ENCODE measurements around the gene GATA2.
A peak's percentile ranks its signal among the peaks of the same experiment; 100 is the strongest.

Gene GATA2

DNA sequence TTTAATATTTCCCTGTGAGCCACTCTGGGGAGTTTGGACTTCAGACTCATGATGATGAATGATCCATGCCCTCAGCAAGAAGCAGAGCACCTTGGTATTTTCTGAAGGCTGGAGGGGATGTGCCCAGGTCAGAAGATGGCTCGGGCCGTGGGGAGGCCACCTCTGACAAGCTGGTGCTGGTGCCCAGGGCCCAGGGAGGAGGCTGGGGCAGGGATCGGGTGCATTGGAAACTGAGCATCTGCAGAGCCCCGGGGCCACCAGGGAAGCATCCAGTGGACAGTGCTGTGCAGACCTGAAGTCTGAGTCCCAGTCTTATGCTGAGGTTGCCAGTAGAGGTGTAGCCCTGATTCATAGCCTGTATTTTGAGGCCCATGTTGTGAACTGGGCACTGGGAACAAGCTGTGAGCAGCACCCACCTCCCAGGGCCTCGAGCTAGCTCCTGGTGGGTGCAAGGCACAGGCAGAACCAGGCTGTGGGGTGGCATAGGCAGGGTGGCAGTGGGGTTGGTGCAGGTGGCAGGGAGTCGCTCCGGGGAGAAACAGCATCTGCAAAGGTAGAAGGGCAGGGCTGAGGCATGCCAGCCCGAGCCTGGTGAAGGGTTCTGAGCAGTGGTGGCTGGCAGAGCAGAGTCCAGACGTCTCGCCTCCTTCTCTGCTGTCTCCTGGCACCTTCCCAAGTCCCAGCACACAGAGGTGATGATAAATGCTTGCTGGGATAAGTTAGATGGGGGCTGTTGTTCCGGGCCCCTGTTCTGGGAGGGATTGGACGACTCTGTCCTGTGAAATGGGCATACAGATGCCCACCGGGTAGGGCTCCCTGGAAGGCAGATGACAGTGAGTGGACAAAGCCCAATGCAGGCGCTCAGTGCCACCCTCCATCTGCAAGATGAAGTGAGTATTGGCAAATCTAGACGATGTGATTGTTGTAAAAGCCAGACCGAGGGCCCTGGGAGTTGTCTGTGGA lies 36.9 kb downstream of the GATA2 start:
- DNase-seq = no peak

DNA sequence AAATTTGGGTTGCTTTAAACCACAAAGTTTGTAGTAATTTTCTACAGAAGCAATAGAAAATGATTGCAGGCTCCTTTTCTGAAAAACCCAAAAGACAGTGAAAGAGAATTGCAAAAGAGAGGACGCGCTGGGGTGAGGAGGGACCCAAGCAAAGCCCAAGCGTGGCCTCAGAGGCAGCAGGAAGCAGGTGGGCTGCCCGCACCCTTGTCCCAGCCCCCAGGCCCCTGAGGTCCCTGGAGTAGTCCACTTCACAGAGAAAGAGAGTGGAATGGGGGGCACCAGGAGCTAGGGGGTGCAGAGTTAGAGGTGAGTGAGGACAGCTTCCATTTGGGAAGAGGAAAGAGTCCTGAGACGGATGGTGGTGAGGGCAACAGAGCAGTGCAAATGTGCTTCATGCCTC lies 37.9 kb downstream of the GATA2 start:
- DNase-seq = no peak

DNA sequence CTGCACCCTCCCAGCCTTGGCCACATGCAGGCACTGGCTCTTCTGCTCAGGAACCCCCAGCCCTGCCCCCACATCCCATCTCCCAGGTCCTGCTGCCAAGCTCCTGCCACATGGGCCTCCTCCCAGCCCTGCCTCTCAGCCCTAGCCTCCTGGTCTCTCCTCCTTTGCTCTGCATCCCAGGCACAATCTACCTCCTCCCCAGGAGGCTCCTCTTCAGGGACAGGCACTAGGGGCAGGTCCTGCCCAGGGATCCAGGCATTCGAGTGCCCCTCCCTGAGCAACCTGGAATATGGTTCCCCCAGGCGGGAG lies 38.7 kb downstream of the GATA2 start:
- no peak for DNase-seq

DNA sequence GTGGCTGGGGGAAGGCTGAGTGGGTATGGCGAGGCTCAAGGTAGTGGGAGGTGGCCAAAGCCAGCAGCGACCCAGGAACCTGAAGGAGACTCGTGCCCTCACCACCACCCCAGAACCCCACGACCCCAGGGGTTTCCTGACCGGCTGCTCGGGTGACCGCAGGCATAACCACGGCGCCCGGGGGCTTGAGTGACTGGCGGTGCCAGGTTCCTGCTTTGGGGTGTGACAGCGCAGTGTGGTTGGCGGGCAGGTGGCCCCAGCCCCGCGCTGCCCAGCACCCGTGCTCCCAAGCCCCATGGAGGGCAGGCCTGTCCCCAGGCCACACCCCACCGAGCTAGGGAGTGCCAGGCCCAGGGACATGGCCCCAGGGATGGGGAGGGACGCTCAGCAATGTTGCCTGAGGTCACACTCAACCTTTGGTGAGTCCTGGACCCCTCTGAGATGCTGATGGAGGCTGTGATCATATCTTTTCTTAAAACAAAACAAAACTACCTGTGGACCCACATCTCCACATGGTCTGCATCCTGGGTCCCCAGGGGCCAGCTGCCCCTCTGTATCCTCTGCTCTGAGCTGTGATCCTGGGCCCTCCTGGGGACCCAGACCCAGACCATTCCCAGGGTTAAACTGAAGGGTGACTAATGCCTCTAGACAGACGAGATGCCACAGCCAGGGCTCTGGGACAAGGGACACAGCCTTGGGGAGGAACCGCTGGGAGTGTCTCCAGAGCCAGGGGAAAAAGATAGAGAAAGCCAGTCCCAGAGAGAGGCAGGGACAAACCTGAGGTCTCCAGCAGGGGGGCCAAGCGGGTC lies 39.3 kb downstream of the GATA2 start:
- no peak for DNase-seq

DNA sequence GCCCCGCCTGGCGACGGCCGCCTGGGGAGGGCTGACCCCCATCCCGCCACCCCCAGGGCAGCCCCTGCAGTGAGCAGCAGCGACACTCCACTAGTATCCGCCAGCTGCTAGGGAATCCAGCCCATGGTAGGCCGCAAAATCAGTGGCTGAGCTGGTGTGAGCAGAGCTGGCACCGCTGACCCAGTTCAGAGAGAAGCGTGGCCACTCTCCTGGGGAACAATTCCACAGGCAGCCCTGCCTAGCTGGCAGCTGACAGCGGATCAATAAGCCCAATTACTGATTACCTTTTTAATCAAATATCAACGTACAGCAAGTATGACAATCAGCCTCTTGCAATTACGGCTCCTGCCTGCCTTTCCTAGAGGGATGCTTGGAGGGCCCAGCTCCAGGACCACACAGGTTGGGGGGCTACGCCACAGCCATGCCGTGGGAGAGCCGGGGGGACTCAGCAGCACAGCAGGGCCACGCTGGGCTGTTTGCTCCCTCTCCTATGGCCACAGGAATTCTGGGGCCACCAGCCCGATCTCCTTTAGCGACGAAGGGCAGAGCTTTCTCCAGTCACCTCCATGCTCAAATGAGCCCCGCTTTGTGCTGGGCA lies 40.2 kb downstream of the GATA2 start:
- peak; percentile 41 for DNase-seq

DNA sequence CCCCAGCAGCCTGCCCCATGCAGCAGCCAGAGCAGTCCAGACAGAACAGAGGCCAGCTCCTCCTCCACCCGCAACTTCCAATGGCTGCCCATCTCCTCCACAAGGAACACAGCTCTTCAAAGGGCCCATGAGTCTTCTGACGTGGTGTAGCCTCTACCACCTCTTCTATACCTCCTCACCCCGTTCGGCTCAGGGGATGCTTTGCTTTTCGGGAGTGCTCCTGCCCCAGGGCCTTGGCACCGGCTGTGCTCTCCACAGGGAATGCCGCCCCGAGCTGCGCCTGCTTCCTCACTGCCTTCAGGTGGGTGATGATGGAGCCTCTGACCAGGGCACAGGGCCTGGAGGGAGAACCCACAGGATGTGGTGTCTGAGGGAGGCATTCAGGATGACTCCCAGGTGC lies 40.9 kb downstream of the GATA2 start:
- no peak for DNase-seq

DNA sequence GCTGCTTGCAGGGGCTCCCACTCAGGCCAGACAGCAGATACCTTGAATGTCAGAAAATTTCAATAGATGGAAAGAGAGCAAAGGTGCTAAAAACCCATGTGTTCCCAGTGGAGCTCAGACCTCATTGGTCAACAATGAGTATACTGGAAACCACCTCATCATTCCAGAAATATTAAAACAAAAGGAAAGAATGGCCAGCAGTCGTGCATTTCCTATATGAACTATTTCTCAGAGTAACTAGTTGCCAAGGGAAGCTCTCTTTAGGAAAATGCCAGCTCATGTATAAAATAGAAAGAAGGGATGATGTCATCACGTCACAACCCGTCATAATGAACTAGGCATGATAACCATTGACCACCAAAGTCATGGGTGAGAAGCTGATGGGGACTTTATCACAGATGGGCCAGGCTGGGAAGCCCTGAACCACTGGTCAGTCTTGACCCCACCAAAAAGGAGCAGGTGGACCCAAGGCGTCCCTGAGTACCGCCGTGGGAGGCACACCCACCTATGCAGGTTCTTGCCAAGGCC lies 43.8 kb downstream of the GATA2 start:
- DNase-seq = no peak

DNA sequence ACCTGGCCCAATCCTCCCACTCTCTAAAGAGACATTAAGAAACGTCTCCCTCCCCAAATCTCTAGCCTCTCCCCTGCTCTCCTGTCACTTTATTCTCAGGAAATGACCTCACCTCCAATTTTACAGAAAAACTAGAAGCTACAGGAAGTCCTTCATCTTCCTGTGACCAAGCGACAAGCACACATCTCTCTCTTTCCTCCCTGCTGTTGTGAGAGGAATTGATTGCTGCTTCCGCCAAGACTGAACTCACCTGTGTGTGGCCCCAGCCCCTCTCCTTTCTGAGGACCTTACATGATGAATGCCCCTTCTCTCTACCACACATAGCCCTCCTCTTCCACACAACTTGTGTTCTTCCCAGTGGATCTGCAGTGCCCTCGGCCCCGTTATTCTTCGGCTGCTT lies 44.5 kb downstream of the GATA2 start:
- no peak for DNase-seq

DNA sequence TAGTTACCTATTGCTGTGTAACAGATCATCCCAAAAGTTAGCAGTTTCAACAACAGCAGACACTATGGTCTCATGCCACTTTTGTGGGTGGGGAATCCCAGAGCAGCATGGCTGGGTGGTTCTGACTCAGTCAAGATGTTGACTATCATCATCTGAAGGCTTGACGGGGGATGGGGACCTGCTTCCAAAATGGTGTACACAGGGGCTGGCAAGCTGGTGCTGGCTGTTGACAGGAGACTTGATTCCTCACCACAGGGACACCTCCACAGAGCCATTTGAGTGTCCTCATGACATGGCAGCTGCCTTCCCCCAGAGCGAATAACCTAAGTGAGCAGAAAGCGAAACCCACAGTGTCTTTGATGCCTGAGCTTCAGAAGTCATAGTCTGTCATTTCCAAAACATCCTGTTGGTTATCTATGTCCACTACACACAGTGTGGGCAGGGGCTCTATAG lies 45.4 kb downstream of the GATA2 start:
- DNase-seq = no peak

DNA sequence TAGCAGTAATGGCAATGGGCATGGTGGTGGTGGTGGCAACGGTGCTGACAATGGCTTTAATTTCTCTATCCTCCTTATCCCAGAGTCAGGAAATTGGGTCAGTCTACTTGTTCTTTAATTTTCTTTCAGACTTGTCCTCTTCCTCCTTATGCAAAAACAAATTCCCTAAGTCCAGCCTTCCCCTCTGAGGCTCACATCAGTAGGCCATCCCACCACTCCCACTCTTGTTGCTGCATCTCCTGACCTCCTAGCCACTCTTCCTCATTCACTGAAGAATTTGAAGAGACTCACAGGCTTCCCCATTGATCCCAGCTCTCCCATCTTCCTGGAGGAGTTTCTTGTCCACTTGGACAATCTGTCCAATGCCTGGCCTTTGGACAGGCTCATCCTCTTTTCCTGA lies 46.2 kb downstream of the GATA2 start:
- DNase-seq = no peak

DNA sequence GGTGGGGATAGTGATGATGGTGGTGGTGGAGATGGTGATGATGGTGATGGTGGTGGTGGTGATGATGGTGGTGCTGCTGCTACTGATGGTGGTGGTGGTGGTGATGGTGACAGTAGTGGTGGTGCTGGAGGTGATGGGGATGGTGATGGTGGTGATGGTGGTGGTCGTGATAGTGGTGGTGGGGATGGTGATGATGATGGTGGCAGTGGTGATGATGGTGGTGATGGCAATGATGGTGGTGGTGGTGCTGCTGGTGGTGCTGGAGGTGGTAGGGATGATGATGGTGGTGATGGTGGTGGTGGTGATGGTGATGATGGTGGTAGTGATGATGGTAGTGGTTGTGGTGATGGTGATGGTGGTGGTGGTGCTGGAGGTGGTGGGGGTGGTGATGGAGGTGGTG lies 47.6 kb downstream of the GATA2 start:
- DNase-seq = no peak

DNA sequence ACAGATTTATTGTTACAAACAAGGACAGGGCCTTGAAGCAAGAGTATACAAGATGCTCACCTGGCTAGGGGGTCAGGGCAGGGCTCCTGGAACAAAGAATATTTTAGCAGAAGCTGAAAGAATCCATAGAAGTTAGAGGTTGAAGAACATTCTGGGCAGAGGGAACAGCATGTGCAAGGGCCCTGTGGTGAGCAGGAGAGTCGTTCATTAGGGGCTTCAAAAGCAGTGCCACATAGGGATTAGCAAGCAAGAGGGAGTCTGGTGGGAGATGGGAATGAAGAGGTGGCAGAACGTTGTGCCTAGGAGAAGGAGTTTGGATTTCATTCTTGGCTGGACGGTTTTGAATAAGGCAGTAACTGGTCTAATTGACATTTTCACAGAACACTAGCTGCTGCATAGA lies 49.2 kb downstream of the GATA2 start:
- no peak for DNase-seq

DNA sequence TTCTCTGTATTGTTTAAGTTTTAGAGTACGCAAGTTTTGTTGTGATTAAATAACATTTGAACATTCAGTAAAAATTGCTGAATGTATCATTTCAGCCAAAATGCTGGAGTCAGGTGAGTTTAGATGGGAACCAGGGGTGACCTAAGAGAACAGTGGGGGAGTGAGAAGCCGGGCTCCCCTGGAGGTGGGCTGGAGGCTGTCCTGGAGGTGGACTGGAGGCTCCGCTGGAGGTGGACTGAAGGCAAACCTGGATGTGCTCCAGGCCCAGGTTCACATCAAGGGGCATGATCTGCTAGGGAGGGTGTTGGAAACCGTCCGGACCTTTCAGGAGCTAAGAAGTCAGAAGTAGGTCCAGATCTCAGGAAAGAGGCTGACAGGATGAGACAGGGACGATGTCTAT lies 50.1 kb downstream of the GATA2 start:
- no peak for DNase-seq

DNA sequence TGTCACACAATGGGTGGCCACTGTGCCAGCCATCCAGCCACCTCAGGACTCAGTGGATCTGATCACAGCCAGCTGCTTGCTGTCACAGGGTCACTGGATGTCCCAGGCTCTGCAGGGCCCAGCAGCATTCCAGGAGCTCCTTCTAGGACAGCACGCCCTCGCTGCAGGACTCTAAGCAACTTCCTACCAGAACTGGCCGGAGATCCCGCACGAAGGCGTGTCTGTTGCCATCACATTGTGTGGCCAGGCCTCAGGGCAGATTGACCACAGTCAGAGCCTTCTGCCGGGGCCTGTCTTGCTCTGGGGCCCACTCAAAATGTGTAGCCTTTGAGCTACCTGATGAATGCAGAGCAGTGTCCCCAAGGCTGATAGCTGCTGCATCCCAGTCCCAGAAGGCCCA lies 50.9 kb downstream of the GATA2 start:
- DNase-seq = no peak

DNA sequence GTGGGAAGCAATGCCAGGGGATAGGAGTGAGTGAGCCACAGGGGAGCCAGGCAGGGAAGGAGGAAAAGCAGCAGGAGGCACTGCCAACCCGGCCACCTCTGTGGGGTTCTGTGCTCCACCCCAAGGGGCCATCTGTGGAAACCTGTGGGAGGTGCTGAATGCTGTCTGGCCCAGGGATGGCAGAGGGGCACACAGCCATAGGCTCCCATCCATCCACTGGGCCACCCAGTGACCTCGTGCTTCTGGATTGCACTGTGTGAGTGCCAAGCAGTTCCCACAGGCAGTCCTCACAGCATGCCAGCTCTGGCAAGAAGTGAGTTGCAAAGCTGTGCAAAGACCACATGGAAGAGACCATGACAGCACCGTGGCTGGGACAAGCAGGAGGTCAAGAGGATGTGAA lies 53.8 kb downstream of the GATA2 start:
- DNase-seq = no peak

DNA sequence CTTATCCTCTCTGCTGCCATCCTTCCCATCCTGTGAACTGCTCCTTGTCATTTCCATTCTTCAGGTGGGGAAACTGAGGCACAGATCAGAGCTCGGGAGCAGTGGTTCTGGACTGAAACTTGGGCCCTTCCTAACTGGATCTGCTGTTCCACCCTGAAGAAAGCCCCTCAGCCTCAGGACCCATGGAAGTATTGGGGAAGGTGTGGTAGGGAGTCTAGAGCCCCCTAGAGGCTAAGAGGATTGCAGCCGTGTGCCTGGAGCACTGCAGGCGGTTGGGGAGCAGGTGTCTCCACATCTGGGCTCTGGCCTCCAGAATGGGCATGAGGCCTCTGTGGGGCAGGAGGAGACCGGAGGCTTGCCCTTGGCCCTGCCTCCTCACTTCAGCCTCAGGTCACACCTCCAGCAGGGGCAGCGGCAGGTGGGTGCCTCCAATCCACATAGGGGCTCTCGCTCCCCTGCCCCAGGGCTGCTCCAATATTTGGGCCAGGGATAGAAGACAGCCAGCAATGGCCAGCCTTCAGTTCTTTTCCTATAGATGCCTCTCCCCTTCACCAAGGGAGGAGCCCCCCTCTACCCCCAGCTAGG lies 54.4 kb downstream of the GATA2 start:
- DNase-seq = no peak

DNA sequence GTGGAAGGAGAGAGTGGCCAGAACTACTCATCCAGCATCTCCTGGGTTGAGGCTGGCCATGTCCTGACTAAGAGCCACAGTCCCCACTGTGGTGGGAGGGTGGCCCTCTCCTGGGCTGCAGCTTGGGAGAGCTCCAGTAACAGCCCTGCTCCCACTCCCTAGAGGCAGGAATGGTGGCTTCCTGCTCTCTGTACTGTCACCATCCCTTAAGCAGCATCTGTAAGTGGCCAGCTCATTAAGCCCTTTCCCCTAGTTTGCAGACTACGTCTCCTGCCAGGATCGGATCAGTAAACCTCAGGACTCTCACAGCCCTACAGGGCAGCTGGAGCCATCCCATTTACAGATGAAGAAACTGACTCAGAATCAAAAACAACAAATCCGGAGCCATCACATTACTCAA lies 56.8 kb downstream of the GATA2 start:
- no peak for DNase-seq

DNA sequence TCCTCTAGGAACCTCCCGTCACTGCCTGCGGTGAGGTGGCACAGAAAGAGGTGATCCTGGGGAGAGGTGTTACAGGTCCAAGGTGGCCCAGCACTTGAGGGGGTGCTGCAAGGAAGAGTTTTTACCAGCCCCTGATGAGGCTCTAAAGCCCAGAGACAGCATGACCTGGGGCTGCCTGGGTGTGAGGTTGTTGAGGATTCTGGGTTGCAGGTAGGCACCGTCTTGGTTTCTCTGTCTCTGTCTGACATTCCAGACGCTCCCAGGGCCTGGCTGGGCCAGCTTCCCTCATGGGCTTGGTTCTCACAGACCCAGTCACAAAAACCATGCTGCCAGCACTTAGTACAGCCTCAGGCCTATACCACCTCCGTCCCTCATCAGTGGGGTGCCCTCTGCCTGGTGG lies 57.4 kb downstream of the GATA2 start:
- DNase-seq = no peak

DNA sequence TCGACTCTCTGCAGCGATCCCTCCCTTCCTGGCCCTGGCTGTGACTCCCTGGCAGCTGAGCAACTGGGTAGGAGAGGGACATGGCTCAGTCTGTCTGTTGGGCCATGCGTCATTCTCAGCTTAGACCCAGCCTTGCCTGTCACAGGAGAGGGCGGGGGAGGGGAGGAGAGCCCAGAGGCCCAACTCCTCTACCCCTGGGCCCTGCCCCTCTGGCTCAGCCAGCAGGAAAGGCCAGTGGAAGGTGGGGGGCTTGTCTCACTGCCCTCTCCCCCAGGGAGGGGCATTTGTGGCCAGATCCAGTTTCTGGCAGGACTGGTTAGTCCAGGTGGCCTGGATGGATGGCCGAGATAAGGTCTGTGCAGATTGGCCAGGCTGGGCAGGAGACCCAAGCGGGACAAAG lies 57.9 kb downstream of the GATA2 start:
- no peak for DNase-seq

DNA sequence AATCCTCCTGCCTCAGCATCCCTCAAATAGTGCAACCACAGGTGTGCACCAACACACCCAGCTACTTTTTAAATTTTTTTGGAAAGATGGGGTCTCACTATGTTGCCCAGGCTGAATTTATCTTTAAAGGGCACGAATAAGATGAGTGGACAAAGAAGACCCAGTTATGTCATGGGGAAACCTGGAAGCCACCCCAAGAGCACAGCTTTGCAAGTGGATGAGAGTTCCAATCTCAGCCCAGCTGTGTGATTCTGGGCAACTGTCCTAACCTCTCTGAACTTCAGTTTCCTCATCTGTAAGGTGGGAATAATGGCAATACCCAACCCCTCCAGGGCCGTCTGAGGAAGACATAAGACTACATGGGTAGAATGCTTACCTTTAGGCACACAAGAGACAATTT lies 58.5 kb downstream of the GATA2 start:
- no peak for DNase-seq

DNA sequence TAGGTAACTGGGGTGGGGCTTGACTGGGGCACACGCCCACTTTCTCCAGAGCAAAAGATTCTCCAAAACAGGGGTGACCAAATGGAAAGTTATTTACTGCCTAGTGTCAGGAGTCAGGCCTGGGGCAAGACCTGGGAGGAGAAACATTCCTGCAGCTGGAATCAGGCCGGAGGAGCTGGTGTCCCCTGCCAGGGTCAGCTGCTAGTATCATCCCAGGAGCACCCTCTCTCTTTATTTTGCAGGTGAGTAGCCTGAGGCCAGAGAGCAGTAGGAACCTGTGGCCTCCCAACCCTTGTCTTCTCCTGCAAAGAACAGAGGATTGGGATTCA lies 59.2 kb downstream of the GATA2 start:
- no peak for DNase-seq

DNA sequence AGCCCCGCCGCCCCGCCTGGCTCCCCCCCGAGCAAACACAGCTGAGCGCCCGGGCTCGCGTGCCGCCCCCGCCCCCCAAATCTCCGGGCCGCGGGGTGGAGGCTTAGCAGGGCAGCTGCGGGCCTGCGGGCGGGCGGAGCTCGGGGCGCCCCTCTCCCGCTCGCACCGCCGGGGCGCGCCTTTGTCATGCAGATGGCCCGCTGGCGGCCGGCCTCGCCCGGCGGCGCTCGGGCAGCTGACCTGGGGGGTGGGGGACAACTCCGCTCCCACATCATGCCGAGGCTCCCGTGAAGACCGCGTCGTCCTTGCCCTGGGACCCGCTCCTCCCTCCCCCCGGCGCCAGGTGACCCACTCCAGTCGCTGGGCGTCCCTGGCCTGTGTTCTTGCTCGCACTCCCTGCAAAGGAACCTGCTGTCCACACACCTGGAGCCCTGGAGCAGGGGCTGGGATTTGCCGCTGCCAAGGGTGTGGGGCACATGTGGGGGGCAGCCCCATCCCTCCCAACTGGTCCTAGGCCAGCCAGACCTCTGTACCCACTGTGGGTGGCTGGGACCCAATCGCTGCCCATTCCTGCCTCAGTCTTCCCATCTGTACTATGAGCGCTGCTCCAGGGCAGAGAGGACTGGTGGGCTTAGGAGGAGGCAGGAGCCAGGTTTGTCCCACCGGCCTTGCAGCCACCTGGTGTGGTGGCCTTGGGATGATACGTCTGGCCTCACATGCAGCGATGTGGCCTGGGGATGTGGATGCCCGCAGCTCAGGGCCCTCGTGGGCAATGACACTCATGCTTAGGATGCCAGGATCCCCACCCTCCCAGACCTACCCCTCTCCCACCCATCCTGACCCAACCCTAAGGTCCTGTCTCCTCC lies 59.8 kb downstream of the GATA2 start:
- DNase-seq = peak; percentile 67
